ENCODE data around the gene EMC10.

Gene EMC10

GRCh38 chr19:50459067-50459456, 17.2 kb upstream of the EMC10 start:
- no peaks in the 10 kb centered on the region for H3K36me3 ChIP-seq (ENCODE audit: control insufficient read depth in 2 of 2, insufficient read depth in 1 of 2, low read length in 2 of 2)
- no peak overlapping the region for H3K4me3 ChIP-seq (ENCODE audit: low read depth, low read length)
- 0 out of 2 replicates have a peak, but pooled peaks have one; percentile 12 for TF ChIP-seq KLF1 (tag by site-specific recombination; IDR thresholded peaks at IDR 0.05)
- no peak for TF ChIP-seq ZNF510 (tag by site-specific recombination; IDR thresholded peaks at IDR 0.05; ENCODE audit: insufficient replicate concordance)
- no peak for TF ChIP-seq ZNF174 (tag by site-specific recombination; IDR thresholded peaks at IDR 0.05)
- TF ChIP-seq, protein P1, sequence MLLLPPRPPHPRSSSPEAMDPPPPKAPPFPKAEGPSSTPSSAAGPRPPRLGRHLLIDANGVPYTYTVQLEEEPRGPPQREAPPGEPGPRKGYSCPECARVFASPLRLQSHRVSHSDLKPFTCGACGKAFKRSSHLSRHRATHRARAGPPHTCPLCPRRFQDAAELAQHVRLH (tag by site-specific recombination; IDR thresholded peaks at IDR 0.05), result no peak
- H3K27ac ChIP-seq (ENCODE audit: extremely low read depth, low read depth, low read length), result no peak overlapping the region
- POLR2A ChIA-PET, result no interaction called here
- no peaks in the 10 kb centered on the region for H3K4me1 ChIP-seq (ENCODE audit: control insufficient read depth, insufficient read depth, low read length)
- H3K9me3 ChIP-seq (ENCODE audit: control insufficient read depth, insufficient read depth, low read depth, low read length), result no peaks in the 10 kb centered on the region
- CTCF ChIA-PET, result no interaction called here

- ChIA-PET CTCF (interaction anchor here (0.6 to 4.7 kb wide), 9 partner anchors 13 to 108 kb away, joined by 3 to 99 read pairs (median 11); partner anchors contain the start of gene NR1H2), POLR2A (interaction anchor here (1.0 kb wide), 1 partner anchor 102 kb away, joined by 4 read pairs; no protein-coding TSS in a partner anchor)
- H3K9me3 ChIP-seq (ENCODE audit: control insufficient read depth, insufficient read depth, low read depth, low read length), result no peaks in the 10 kb centered on the region
- no peaks in the 10 kb centered on the region for H3K36me3 ChIP-seq (ENCODE audit: control insufficient read depth in 2 of 2, insufficient read depth in 1 of 2, low read length in 2 of 2)
- no peaks in the 10 kb centered on the region for H3K4me1 ChIP-seq (ENCODE audit: control insufficient read depth, insufficient read depth, low read length)
- TF ChIP-seq, protein P2, sequence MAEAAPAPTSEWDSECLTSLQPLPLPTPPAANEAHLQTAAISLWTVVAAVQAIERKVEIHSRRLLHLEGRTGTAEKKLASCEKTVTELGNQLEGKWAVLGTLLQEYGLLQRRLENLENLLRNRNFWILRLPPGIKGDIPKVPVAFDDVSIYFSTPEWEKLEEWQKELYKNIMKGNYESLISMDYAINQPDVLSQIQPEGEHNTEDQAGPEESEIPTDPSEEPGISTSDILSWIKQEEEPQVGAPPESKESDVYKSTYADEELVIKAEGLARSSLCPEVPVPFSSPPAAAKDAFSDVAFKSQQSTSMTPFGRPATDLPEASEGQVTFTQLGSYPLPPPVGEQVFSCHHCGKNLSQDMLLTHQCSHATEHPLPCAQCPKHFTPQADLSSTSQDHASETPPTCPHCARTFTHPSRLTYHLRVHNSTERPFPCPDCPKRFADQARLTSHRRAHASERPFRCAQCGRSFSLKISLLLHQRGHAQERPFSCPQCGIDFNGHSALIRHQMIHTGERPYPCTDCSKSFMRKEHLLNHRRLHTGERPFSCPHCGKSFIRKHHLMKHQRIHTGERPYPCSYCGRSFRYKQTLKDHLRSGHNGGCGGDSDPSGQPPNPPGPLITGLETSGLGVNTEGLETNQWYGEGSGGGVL (tag by site-specific recombination; IDR thresholded peaks at IDR 0.05), result peak; percentile 34; the same call in 1 of the 2 replicates
- TF ChIP-seq PBX3 (CRISPR knock-in tag; IDR thresholded peaks at IDR 0.05), result no peak
- TF ChIP-seq, protein P3, sequence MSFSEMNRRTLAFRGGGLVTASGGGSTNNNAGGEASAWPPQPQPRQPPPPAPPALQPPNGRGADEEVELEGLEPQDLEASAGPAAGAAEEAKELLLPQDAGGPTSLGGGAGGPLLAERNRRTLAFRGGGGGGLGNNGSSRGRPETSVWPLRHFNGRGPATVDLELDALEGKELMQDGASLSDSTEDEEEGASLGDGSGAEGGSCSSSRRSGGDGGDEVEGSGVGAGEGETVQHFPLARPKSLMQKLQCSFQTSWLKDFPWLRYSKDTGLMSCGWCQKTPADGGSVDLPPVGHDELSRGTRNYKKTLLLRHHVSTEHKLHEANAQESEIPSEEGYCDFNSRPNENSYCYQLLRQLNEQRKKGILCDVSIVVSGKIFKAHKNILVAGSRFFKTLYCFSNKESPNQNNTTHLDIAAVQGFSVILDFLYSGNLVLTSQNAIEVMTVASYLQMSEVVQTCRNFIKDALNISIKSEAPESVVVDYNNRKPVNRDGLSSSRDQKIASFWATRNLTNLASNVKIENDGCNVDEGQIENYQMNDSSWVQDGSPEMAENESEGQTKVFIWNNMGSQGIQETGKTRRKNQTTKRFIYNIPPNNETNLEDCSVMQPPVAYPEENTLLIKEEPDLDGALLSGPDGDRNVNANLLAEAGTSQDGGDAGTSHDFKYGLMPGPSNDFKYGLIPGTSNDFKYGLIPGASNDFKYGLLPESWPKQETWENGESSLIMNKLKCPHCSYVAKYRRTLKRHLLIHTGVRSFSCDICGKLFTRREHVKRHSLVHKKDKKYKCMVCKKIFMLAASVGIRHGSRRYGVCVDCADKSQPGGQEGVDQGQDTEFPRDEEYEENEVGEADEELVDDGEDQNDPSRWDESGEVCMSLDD (tag by site-specific recombination; IDR thresholded peaks at IDR 0.05), result 0 out of 2 replicates have a peak, but pooled peaks have one; percentile 20
- no peak overlapping the region for H3K4me3 ChIP-seq (ENCODE audit: low read depth, low read length)
- H3K27ac ChIP-seq (ENCODE audit: extremely low read depth, low read depth, low read length), result no peak overlapping the region
Measured at GRCh38 chr19:50459638-50460037, 16.7 kb upstream of the EMC10 start.

DNA sequence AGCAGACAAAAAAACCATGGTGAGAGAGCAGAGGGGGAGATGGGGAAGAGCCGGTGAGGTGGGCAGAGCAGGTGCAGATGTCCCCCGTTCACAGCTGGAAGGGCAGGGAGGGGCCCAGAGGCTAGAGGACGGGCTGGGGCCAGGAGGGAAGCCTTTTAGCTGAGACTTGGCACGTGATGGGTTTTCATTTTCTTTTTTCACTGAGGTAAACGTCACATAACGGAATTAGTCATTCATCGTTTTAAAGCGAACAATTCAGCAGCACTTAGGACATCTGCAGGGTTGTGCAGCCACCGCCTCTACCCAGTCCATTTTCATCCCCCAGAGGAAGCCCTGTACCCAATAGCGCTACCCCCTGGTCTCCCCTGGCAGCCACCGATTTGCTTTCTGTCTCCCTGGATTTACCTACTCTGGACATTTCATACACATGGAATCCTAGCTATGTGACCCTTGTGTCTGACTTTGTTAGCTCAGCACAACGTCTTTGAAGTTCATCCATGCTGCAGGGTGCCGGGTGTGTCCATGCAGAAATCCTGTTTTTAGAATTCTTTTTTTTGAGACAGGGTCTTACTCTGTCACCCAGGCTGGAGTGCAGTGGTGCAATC, 16.0 kb upstream of the EMC10 start:
- ChIA-PET CTCF (interaction anchor here (0.6 to 4.7 kb wide), 38 partner anchors 8 to 852 kb away, joined by 3 to 99 read pairs (median 4); partner anchors contain the start of genes JOSD2 and NR1H2), POLR2A (interaction anchor here (0.7 to 1.5 kb wide), 8 partner anchors 14 to 532 kb away, joined by 3 to 5 read pairs (median 4); partner anchors contain the start of genes JOSD2 and NR1H2)
- Histone ChIP-seq H3K4me1 (ENCODE audit: control insufficient read depth, insufficient read depth, low read length) (no peaks in the 10 kb centered on the region), H3K27ac (ENCODE audit: extremely low read depth, low read depth, low read length) (no peak overlapping the region), H3K9me3 (ENCODE audit: control insufficient read depth, insufficient read depth, low read depth, low read length) (no peaks in the 10 kb centered on the region), H3K4me3 (ENCODE audit: low read depth, low read length) (no peak overlapping the region), H3K36me3 (ENCODE audit: control insufficient read depth in 2 of 2, insufficient read depth in 1 of 2, low read length in 2 of 2) (no peaks in the 10 kb centered on the region)
- no peak for TF ChIP-seq KLF16 (tag by site-specific recombination; IDR thresholded peaks at IDR 0.05)
- peak; percentile 53; the same call in 1 of the 2 replicates for TF ChIP-seq ZNF341 (tag by site-specific recombination; IDR thresholded peaks at IDR 0.05; ENCODE audit: low read depth)

Measured in HEK293 (cell line).